Spleen (tissue), 7 donors: ENCODE results near the gene HPGDS.

Experiments
- POLR2A ChIP-seq, 3 donors: fragments of 450-650 bp; IDR thresholded peaks; one replicate each; pipeline ENCODE4 v1.5.1; 2017; ENCODE audit warnings: antibody characterized with exemption in 3 of 3, mild to moderate bottlenecking in 1 of 3
- POLR2AphosphoS5 ChIP-seq, 3 donors: sonication (generic); formaldehyde crosslinking; IDR thresholded peaks; one replicate each; pipeline ENCODE4 v1.5.1; 2017; ENCODE audit warnings: antibody characterized with exemption in 3 of 3
- TF ChIP-seq, protein P1 (sequence below), 11 experiments: fragments of 200-600 bp in 7 of 11; fragments of 450-650 bp in 4 of 11; sonication (generic) in 4 of 11; IDR thresholded peaks in 8 of 11; conservative IDR thresholded peaks in 3 of 11; 1 replicate in 7 of 11; 2 replicates in 4 of 11; pipeline versions ENCODE4 v1.4.0 to v1.8.0; 2016 to 2021; ENCODE audit warnings: antibody characterized with exemption in 11 of 11, inconsistent platforms in 4 of 11, mild to moderate bottlenecking in 1 of 11
- donor health status: DM: no; HTN: no; CAD: no; lungs with moderate emphysema.
- donor health status: DM: no; HTN: no; CAD: no.
- donor health status: DM: no; HTN: no; CAD: no.

DNA sequence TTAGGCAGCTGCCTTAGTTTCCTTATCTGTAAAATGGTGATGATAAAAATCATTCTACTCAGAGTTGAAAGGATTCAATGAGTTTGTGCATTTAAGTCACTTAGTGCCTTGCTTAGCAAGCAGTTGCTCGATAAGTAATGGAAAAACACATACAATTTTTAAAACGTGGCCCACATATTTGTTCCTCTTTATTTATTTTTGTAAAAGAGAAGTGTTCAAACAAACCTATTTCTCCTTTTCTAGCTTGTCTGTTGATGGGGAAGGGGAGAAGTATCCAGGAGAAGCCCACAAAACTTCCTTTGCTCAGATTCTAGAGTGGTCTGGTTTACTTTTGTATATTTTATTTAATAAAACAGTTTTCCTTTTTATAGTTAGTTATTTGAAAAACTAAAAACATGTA lies 3.3 kb upstream of the HPGDS start:
- TF ChIP-seq POLR2A (IDR thresholded peaks at IDR 0.05): no peak
- no peak for TF ChIP-seq POLR2AphosphoS5 (IDR thresholded peaks at IDR 0.05)
- TF ChIP-seq, protein P1, sequence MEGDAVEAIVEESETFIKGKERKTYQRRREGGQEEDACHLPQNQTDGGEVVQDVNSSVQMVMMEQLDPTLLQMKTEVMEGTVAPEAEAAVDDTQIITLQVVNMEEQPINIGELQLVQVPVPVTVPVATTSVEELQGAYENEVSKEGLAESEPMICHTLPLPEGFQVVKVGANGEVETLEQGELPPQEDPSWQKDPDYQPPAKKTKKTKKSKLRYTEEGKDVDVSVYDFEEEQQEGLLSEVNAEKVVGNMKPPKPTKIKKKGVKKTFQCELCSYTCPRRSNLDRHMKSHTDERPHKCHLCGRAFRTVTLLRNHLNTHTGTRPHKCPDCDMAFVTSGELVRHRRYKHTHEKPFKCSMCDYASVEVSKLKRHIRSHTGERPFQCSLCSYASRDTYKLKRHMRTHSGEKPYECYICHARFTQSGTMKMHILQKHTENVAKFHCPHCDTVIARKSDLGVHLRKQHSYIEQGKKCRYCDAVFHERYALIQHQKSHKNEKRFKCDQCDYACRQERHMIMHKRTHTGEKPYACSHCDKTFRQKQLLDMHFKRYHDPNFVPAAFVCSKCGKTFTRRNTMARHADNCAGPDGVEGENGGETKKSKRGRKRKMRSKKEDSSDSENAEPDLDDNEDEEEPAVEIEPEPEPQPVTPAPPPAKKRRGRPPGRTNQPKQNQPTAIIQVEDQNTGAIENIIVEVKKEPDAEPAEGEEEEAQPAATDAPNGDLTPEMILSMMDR (IDR thresholded peaks at IDR 0.05 in 8 of 11, conservative IDR thresholded peaks at IDR 0.05 in 3 of 11): no peak
